GM19468 (cell line): ENCODE data around the gene AMER3.
"Not testable (repeated sequence)": the region's sequence is repeated elsewhere in the genome, so short reads cannot be mapped to it uniquely, and the experiment has no call there.

Experiments
- ATAC-seq: cut with Tn5 transposase; IDR thresholded peaks from one replicate; pipeline ENCODE4 v1.9.1; 2021; ENCODE audit warnings: mild to moderate bottlenecking, moderate library complexity, moderate number of reproducible peaks; ENCODE audit not compliant: unreplicated experiment; ENCODE audit errors: extremely low read depth

The AMER3 gene, protein sequence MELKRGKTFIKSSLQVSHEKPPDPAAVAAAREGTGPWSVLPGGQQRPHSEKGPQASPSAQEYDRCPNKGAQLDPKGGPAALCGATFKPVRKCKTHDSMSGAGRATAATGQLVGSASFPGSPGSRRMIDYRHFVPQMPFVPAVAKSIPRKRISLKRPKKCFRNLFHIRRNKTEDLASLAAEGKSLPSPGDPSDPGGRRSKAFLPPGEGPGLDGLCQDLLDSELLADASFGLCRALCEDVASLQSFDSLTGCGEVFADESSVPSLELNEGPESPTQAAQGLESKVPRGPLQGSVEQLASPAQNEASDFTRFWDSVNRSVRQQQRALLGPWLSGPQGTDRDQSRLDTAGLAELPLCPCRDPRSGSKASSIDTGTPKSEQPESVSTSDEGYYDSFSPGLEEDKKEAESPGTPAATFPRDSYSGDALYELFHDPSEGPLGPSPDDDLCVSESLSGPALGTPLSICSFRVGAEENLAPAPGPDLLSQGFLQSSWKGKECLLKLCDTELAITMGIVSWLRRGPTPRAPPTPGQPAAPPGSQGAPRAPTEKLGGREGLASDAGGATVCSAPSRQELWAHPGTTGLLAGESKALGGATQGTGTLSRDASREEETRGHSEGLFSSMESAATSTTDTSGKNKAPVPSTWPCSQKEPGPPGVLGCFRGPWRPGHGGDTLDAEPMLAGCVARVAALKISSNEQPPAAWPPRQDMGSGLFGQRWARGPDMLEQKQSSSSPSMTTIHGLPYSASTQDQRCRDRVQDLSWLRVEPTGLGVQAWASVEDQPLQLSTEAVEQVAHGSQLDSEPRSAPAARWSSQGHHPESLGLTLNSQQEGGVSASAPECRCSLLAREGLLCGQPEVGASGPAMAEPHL

DNA sequence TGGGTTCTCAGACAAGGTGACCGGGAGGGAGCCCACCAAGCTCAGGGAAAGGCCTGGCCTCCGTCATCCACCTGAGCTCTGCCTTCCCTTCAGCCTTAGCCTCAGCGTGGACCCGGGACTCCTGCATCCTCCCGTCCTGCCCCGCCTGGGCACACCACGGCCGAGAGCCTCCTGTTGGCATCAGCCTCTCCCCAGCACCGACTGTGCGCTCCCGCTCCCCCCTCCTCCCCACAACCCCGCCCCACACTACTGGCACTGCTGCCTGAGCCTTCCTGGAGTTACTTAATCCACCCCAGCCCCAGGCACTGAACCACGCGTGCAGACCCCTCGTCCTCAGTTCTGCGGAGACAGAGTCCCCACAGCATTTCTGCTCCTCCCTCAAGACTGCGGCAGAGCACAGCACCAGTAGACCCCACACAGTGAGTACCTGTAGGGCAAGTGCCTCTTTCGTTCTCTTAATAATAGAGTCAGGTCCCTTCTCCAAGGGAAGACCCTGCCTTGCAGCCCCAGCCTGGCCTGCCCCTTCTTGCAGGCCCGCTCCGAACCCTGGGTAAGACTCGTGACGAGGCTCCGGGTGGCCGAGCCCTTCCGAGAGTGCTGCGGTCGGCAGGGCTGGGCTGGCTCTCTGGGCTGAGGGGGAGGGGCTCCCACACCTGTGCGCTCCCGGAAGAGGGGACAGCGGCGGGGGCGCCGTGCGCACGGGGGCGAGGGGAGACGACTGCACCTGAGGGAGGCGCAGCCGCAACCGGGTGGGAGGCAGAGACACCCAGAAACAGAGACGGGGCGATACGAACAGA lies at the start of gene AMER3:
Gene AMER3 (plus strand): TSS at position 285 of the 797 bp plus-strand sequence. CDS start 6,533 bp downstream, outside the sequence.
- ATAC-seq: peak; percentile 15

DNA sequence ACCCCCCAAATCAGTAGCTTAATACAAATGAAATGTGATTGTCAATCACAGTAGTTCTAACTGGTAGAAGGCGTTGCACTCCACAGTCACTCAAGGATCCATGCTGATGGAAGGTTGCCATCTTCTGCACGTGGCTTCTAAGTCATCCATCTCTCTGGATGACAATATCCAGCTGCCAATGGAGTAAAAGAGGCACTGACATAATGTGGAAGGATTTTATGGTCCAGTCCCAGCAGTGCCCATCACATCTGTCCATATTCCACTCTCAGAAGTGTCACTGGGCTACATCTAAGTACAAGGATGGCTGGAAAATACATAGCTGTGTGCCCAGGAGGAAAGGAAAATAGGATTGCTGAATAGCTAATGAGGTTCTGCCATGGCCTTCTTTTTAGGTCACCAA lies 40.5 kb upstream of the AMER3 start:
- not testable (repeated sequence) for ATAC-seq

DNA sequence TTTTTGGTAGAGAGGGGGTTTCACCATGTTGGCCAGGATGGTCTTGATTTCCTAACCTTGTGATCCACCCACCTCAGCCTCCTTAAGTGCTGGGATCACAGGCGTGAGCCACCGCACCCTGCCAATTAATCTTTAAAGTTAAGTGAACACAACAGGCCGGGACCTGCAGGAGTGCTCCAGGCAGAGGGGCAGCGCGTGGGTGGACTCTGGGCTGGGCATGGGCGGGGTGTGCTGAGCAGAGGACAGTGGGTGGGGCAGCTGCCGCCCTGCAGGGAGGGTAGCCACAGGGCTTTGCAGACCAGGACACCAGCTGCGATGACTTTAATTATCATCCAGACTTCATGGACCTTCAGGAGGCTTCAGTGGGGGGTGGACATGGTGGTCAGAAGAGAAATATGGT lies 35.3 kb upstream of the AMER3 start:
- no peak for ATAC-seq

DNA sequence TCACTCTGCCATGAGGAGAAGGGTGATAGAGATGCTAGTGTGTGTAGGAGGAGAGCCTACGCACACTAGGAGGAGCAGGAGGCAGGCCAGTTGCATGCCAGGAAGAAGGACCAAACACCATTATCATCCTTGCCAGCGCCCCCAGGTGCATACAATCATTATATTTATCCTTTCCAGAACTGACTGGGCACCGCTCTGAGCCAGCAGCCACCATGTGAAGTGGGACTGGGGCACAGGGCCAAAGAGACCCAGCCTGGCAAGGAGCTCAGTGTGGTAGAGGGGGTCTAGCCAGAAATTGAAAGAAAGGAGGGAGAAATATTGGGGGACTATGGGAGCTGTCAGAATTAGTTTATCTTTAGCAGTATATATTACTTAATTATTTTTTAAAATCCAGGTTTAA lies 34.8 kb upstream of the AMER3 start:
- no peak for ATAC-seq

DNA sequence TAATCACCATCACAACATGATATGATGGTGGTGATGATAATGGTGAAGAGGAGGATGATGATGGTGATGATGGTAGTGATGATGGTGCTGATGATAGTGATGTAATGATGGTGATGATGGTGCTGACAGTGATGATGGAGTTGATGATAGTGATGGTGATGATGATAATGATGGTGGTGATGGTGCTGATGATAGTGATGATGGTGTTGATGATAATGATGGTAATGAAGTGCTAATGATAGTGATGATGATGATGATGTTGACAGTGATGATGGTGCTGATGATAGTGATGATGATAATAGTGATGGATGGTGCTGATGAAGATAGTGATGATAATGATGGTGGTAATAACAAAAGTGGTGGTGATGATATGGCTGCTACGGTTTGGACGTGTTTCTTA lies 30.9 kb upstream of the AMER3 start:
- ATAC-seq: no peak

DNA sequence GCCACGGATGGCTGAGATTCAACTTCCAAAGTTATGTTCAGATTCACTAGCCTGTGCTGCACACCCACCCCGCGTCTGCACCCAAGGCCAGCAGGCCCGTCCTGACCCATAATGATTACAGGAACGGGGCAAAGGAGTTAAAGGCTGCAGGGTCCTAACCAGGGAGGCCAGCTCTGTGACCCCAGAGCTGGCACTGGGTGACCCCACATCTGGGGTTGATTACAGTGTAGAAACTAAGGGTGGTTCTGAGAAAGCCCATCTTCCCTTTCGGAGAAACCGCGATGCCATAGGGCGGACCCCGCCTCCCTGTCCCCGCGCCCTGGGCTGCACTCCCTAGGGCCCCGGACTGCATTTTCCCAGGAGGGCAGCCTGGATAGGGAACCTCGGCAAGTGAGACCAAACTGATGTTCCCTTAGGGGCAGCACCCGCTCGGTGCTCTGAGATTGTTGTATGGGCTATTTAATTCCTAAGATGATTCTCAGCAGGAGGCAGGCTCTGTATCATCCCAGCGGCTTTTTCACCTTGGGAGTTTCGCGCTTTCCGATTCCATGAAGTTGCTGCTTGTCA lies 28.6 kb upstream of the AMER3 start:
- ATAC-seq: no peak

DNA sequence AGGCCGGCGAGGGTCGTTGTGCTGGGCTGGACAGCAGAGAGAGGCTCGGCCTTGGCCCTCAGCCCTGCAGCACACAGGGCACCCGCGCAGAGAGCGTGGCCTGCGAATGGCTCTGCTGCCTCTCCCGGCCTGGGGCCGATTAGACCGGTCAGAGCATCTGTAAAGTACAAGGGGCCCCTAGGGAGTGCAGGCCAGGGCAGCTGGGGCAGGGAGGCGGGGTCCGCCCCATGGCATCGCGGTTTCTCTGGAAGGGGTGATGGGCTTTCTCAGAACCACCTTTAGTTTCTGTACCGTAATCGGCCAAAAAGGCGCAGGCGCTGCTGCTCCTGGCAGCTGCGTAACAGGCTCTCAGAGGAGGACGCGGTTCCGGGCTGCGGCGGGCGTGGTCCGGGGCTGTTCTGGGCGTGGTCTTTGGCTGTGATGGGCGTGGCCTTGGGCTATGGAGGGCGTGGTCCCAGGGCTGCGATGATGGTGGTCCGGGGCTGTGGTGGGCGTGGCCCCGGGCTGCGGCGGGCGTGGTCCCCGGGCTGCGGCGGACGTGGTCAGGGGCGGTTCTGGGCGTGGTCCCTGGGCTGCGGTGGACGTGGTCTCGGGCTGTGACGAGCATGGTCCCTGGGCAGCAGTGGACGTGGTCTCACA lies 27.9 kb upstream of the AMER3 start:
- peak; percentile 88 for ATAC-seq

DNA sequence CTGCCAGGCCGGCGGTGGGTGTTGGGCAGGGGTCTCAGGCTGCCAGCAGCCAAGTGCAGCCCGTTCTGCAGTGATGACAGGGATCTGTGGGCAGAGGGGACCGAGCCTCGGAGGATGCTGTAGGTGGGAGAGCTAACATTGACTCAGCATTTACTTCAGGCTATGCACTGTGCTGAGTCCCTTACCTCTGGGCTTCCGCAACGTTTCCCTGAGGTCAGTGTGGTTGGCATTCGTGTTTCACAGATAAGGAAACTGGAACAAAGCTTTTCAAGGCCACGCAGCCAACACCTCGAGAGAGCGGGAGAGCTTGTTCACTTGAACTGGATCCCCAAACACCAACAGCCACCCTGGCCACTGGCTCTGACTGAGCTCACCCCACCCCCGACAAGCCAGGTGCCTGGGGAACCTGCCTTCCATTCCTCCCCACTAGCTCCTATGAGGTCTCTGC lies 27.3 kb upstream of the AMER3 start:
- no peak for ATAC-seq

DNA sequence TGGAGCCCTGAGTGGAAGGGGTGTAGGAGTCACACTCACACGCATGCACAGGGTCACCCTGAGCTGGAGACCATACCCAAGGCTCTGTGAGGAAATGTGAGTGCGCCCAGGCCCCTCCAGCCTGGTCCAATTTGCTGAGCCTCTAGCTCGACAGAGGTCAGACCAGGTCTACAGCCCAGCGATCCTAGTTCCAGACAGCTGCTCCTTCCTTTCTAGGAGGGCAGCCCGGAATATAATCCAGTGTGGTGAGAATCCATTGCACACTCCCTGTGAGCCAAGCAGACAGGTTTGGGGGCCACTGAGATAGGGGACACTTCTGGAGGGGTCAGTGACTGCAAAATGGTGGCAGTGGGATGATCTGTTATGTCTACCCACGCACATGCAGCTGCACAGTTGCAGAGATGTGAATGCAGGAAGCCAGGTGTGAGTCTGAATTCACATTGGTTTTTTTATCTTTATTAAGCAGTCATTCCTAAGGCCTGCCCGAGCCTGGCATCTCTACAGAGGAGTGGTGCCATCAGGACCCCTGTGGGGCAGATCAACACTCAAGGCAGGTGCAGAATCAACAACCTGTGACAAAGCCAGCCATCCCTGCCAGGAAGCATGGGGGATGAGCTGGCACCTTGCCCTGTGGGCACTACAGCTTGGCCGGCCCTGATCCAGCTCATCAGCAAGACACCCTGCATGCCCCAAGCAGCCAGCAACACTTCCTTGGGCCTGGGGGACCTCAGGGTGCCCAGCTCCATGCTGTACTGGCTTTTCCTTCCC lies 26.6 kb upstream of the AMER3 start, which contains the start of gene GPR148:
Gene GPR148 (plus strand): TSS at position 522 of the 768 bp plus-strand sequence. CDS start 82 bp downstream, at position 604.
- ATAC-seq: no peak

DNA sequence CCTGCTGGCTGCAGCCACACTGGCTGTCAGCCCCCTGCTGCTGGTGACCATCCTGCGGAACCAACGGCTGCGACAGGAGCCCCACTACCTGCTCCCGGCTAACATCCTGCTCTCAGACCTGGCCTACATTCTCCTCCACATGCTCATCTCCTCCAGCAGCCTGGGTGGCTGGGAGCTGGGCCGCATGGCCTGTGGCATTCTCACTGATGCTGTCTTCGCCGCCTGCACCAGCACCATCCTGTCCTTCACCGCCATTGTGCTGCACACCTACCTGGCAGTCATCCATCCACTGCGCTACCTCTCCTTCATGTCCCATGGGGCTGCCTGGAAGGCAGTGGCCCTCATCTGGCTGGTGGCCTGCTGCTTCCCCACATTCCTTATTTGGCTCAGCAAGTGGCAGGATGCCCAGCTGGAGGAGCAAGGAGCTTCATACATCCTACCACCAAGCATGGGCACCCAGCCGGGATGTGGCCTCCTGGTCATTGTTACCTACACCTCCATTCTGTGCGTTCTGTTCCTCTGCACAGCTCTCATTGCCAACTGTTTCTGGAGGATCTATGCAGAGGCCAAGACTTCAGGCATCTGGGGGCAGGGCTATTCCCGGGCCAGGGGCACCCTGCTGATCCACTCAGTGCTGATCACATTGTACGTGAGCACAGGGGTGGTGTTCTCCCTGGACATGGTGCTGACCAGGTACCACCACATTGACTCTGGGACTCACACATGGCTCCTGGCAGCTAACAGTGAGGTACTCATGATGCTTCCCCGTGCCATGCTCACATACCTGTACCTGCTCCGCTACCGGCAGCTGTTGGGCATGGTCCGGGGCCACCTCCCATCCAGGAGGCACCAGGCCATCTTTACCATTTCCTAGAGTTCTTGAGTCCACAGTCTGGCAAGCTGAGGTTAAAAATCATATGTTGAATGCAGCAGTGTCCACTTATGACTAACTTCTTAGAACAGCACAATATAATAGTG lies 25.7 kb upstream of the AMER3 start:
- no peak for ATAC-seq

DNA sequence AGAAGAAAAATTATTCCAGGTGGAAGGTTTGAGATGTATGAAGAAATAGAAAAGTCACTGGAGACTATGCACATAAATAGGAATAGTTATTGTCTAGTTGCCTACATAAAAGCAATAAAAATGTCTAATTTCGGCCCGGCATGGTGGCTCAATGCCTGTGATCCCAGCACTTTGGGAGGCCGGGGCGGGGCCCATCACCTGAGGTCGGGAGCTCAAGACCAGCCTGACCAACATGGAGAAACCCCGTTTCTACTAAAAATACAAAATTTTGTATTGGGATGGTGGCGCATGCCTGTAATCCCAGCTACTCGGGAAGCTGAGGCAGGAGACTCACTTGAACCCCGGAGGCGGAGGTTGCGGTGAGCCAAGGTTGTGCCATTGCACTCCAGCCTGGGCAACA lies 23.1 kb upstream of the AMER3 start:
- not testable (repeated sequence) for ATAC-seq

DNA sequence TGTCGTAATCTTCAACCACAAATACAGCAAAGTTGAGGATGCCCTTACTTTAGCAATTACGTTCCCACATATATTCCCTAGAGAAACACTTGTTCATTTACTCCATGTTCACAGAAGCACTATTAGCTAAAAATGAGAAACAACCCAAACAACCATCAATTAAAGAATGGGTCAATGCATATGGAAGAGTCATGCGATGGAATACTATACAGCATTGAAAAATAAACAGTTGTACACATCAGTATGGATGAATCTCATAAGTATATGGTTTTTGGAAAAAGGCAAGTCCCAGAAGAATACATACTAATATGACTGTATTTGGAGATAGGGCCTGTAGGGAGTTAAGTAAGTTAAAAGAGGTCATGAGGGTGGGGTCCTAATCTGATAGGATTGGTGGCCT lies 20.1 kb upstream of the AMER3 start:
- no peak for ATAC-seq

DNA sequence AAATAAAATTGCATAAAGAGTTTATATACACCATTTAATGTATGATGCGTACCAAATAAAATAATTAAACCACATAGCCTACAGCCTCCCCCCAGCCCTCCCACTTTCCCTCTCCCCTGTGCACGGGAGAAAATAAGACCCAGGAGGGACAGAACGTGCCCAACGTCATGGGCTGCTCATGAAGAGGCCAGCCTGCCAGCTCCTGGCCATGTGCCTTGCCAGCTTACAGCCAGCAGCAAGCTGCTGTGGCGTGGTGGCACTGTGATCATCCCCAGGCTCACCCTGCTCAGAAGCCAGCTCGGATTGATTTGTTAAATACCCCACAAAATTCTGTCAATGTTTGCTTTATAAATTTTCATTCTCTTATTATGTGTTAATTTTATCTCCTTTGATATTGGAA lies 18.9 kb upstream of the AMER3 start:
- ATAC-seq: no peak

DNA sequence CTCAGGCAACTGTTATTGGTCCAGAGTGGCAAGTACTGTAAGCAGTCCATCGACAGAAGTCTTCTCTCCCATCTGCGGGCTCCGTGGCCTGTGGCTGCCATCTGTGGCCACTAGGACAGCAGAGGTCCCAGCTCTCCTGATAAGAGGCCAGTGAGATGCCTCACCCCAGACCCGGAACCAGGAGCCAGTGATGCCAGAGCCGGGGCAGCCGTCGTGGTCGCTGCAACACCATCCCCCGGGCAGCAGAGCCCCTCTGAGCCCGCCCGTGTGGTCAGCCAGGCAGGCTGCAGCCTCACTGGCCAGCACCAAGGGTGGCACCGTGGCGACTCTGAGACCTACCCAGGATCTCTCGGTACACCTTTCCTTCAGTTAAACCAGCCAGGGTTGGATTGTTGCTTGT lies 17.7 kb upstream of the AMER3 start:
- no peak for ATAC-seq

DNA sequence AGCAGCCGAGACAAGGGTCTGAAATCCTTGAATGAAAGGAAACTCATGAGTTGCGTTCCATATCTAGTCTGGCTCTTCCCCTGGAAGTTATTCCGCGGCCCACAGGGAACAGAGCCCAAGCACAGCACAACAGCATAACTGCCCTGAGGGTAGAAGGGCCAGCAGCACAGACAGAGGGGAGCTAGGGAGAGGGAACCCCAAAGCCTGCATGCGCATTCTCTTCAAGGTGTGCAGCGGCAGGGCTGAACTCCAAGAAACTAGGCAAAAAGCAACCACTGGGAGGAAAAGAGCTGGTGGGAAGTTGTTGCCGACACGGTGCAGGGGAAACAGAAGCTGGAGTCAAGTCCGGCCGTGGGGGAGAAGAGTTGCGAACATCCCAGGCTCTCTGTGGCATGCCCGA lies 14.7 kb upstream of the AMER3 start:
- no peak for ATAC-seq

DNA sequence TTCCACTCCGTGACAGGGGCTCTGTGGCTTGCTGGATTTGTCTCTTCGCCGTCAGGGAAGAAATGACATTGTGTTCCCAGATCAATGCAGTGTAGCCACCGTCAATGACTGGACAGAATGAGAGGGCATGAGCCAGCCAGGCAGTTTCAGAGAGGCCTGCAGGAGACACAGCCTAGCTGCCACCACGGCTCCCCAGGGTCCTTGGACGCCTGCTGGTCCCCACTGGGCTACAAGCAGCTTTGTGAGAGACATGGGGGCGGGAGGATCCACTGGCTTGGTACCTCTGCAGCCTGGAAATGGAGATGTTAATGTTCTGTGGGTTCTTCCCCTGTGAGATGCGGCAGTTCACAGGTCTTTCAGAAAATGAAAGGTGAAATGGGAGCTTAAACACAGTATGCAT lies 12.1 kb upstream of the AMER3 start:
- no peak for ATAC-seq

DNA sequence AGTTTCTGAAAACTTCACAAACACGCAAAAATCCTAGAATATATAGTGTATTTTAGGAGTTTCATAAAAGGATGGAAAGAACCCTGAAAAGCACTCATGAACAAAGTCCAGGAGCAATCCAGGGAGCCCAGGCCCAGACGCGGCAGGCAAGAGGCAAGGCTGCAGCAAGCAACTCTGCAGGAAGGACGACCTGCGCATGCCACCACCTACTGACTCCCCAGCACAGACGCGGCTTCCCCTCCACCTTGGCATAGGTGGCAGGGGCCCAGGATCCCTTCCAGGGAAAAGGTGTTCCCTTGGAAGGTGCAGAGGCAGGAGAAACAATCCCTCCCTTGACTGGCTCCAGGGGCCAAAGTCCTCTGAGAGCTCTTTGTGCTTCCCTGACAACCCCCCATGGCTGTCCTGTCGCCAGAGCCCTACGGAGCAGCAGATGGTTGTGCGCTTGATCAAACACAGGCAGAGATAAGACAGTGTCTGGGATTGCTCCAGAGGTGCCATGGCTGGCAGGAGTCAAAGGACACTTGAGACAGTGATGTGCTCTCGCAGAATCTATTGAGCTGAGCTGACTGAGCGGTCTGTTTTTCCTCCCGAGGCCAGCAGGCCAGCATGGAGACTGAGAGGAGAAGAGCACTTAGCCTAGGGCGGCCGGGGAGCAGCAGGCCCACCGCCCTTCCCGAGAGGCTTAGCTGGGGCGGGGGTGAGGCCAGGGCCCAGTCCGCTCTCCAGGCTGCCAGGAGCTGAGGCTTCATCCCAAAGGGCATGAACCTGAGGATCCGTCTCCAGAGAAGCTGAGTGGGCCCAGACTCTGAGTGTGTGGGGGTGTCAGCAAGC lies 10.8 kb upstream of the AMER3 start:
- ATAC-seq: no peak
